Inferior parietal cortex (tissue), 1 donor: ENCODE results near the gene ANO1.

Experiments
- DNase-seq: peaks from one replicate; pipeline ENCODE4 v3.0.0-alpha.2; 2016; ENCODE audit errors: extremely low spot score

Gene ANO1

DNA sequence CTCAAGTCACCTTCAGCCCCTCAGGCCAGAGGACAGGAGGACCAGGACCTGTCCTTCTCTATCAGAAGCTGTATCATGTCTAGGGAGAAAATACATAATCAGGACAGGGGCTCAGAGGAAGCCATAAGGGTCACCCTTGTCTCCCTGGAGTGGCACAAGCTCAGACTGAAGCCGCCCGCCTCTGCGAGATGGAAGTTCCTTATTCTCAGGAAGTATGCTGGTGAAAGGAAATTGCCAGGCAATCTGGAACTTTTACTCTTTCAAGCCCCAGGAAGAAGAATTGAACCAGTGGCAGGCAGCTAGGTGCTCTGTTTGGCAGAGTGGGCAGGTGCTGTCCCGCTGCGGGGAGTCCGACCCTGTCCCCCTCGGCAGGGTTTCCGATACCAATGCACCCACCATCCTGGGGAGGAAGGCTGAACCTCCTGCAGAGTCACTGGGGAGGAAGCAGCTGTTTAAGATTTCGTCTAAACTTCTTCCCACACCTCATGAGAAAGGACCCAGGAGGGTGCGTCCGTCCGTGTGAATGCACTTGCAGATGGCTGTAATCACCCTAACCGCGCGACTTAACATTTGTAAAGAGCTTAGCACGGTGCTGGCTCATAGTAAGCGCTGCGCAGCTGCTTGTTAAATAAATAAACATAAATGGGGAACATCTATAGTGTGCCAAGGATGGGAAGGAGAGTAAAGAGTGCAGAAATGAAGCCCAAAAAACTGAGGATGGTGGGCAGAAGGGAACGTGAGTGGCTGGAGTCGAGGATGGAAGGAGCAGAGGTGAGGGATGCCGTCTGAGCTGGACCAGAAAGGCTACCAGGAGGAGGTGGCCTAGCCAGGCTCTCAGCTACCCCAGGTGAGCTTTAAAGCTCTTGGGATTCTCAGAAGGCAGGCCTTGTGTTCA lies 5.0 kb upstream of the ANO1 start:
- DNase-seq, result no peak

GRCh38 chr11:70073871-70074371 lies 4.2 kb upstream of the ANO1 start:
- DNase-seq, result no peak

DNA sequence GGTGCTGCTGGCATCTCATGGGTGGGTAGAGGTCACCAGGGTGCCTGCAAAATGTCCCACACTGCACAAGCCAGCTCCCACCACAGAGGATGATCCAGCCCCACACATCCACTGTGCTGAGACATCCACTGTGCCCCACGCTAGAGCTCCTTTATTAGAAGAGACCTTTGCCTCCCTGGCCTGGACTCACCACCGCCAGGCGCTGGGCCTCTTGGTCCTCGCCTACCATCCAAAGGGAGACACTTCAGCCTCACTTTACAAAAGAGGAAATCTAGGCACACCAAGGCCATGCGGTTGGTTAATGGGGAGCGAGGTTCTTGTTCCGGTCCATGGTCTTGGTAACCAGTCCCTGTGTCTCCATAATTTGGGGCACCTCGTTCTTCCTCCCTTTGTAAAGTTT lies 3.4 kb upstream of the ANO1 start:
- no peak for DNase-seq

- no peak for DNase-seq
Measured at GRCh38 chr11:70075836-70076235, 2.3 kb upstream of the ANO1 start.

DNA sequence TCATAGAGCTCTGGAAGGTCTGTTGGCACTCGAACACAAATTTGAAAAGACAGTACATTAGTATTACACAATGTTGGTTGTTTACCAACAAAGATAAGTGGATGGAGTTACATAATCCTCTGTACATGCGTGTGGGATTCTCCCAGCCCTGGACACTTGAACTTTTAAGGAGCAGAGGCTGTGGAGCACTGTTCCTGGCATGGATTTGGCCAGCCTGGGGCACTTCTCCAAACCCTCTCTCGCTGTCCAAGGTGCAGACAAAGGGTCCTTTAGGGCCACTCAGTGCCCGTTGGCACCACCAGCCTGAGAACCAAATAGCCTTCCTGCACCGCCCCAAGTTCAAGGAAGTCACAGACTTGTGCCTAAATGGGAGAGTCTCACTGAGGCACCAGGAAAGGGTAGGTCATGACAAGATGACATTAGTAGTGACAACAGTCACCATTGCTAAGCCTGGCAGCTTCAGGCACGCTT lies 1.6 kb upstream of the ANO1 start:
- DNase-seq, result no peak

DNA sequence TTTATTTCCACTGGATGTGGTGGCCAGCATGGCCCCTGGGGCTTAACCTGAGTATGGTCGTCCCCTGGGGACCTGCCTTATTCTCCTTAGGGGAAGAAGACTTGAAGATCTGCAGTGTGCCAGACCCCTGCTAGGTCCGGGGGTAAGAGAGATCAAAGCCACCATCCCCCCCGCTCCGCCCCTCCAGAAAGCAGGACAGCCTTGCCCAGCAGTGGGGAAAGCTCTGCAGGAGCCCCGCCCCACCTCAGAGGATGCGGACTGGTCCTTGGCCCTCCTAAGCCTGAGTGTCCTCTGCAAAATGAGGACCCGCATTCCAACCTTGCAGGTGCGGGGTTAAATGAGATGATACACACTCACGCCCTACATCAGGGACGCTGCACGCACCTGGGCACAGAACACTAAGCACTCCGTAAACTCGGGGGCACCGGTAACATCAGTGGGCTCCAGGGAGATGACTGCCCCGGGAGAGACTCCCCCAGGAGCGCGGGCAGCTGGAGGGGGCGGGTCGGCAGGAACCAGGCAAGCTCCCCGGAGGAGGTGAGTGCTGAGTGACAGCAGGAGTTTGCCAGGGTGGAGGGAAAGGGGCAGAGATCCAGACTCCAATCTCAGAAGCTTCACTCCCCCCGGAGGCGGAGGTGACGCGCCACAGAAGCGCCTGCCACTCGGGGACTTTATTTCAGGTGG lies 564 bp upstream of the ANO1 start:
- DNase-seq, result no peak

- no peak for DNase-seq
Measured at GRCh38 chr11:70078781-70079616, 882 bp downstream of the ANO1 start.

- DNase-seq, result no peak
Measured at GRCh38 chr11:70079691-70080090, 1.6 kb downstream of the ANO1 start.

- no peak for DNase-seq
Measured at GRCh38 chr11:70080763-70081162, 2.6 kb downstream of the ANO1 start.

GRCh38 chr11:70082829-70083228 lies 4.7 kb downstream of the ANO1 start:
- DNase-seq, result no peak

GRCh38 chr11:70084046-70084984 lies 6.2 kb downstream of the ANO1 start:
- no peak for DNase-seq

DNA sequence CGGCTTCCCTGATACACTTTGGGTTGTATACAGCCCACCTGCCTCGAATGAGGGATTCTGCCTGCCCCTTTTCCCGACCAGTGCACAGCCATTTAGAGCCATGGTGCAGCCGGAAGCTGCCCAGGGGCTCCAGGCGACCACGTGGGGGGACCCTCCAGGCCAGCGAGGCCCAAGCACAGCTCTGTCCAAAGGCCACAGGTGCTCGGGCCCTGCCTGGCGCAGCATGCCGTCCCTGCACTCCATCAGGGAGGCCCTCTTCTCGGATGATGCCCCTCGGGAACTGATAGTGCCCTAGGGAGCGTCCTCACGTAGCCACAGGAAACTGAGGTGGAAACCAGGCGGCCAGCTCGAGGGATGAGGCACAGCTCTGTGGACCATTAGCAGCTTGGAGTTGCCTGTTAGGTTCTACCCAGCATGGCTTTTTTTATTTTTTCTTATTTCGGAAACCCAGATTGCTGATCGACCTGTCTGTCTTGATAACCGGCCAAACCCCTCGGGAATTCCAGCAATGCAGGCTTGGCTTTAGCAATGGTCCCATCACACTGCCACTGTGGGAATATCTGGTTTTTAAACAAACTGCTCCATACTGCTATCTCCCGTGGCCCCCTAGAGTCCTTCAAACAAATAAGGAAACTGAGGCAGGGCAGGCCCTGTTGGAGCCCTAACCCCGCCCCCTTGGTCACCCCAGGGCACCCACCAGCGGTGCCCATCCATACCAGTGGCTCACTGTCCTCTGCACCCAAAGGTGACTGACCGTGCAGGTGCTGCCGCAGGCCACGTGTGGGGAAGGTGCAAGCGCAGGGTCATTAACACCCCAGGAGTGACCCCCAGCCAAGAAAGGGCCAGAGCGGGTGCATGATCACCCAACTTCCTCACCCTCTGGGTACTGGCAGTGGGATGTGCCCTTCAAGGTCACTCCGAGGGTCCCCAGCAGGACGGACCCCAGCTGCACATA lies 8.0 kb downstream of the ANO1 start:
- DNase-seq, result no peak

DNA sequence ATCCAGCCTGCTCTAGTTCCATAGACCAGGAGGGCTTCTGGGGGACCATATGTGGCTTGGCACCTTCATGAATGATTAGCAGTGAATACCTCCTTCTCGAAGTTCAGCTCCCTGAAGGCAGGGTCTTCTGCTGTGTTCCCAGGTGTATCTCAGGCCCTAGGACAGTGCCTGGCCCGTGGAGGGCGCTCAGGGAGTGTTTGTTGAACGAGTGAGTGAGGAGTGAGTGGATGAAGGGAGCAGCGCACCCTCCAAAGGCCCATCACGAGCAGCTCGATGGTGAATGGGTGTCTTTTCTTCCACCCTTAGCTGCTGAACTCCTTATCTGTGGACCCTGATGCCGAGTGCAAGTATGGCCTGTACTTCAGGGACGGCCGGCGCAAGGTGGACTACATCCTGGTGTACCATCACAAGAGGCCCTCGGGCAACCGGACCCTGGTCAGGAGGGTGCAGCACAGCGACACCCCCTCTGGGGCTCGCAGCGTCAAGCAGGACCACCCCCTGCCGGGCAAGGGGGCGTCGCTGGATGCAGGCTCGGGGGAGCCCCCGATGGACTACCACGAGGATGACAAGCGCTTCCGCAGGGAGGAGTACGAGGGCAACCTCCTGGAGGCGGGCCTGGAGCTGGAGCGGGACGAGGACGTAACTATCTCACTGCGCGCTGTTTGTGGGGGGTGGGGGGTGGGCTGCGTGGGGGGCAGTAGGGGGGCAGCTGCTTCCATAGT lies 9.5 kb downstream of the ANO1 start:
- DNase-seq, result no peak

DNA sequence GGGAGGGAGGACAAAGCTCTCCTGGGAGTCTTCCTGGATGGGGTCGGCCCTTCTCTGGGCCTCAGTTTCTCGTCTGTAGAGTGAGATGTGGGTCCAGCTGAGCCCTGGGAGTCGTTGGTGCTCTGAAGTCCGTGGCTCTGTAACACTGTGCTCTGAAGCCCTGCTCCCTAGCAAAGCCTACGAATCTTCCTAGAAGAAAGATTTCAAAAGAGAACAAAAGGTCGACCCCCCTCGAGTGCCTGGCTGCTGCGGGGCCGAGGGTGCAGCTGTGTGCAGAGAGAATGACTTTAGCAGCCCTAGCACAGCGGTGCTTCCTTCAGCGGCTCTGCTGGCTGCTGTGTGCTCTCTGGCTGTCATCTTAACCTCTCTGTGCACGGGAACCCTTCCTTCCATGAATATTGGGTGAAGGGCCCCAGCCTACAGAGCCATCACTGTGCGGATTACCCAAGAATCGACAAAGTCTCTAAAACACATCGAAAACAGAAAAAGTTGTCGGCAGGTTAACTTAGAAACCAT lies 10.7 kb downstream of the ANO1 start:
- no peak for DNase-seq

DNA sequence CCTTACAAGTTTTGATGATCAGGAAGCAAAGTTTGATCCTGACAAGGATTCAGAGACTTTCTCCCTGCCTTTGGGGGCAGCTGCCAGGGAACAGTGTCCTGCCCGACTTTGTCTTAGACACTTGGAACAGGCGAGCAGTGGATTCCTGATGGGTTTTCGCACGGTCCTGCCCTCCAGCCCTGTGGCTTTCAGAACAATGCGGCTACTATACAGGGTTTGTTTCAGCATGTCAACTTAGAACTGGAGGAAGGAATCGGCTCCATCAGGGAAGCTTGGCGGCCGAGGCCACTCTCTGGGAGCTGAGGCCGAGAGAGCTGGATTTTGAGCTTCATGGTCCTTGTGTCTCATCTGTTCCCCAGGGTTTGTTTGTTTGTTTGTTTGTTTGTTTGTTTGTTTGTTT lies 11.5 kb downstream of the ANO1 start:
- no peak for DNase-seq

- no peak for DNase-seq
Measured at GRCh38 chr11:70090961-70091381, 12.9 kb downstream of the ANO1 start.

- no peak for DNase-seq
Measured at GRCh38 chr11:70091638-70092037, 13.5 kb downstream of the ANO1 start.

DNA sequence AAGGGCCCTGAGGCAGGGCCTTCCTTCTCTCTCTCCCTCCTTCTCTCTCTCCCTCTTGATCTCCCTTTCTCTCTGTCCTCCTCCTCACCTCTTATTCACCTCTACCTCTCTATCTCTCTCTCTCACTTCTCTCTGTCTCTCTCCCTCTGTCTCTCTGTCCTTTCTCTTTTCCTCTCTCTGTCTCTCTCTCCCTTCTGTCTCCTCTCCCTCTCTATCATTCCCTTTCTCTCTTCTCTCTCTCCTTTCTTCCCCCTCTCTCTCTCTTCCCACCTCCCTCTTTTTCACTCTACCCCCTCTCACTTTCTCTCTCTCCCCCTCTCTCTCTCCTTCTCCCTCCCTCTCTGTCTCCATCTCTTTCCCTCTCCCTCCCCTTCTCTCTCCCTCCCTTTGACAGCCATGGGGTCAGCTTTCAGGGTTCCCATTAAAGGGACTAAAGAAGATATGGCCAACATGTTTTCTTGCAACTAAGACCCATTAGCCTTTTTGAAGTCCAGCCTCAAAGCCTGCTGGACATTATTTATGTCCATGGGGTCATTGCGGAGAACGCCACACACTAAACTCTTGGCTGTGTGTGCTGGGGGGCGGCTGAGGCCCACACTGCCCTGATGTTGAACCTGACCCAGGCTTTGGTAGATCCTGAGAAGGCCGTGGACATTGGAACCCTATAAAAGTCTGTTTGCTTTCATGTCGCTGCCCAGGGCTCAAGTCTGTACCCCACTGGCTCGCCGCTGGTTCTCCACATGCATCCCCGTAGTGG lies 15.0 kb downstream of the ANO1 start:
- DNase-seq, result no peak
